Muscle of arm (tissue), 12 donors: ENCODE measurements around the gene SHMT1. TPM values are rescaled to one million over a fixed set of nuclear protein-coding genes. Genes with fewer than 3 reads are reported as not detected.
"Not testable (repeated sequence)": the region's sequence is repeated elsewhere in the genome, so short reads cannot be mapped to it uniquely, and the experiment has no call there.

Experiments
- DNase-seq: peaks from one replicate; pipeline ENCODE4 v3.0.0-alpha.2; 2013
- polyA plus RNA-seq, 12 donors: library from polyadenylated mRNA; unstranded; fragments of 120-200 nt; gene quantifications; one replicate each; pipeline ENCODE4 v1.2.1, GENCODE V29; 2013; ENCODE audit not compliant: insufficient read length in 12 of 12

The SHMT1 gene
- polyA plus RNA-seq, 12 donors = 4.6 to 20.2 (median 9.6) TPM; not detected in 1

DNA sequence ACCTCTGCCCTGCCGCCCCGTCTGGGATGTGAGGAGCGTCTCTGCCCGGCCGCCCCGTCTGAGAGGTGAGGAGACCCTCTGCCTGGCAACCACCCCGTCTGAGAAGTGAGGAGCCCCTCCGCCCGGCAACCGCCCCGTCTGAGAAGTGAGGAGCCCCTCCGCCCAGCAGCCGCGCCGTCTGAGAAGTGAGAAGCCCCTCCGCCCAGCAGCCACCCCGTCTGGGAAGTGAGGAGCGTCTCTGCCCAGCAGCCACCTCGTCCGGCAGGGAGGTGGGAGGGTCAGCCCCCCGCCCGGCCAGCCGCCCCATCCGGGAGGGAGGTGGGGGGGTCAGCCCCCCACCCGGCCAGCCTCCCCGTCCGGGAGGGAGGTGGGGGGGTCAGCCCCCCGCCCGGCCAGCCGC, 65.3 kb downstream of the SHMT1 start:
- DNase-seq = not testable (repeated sequence)

DNA sequence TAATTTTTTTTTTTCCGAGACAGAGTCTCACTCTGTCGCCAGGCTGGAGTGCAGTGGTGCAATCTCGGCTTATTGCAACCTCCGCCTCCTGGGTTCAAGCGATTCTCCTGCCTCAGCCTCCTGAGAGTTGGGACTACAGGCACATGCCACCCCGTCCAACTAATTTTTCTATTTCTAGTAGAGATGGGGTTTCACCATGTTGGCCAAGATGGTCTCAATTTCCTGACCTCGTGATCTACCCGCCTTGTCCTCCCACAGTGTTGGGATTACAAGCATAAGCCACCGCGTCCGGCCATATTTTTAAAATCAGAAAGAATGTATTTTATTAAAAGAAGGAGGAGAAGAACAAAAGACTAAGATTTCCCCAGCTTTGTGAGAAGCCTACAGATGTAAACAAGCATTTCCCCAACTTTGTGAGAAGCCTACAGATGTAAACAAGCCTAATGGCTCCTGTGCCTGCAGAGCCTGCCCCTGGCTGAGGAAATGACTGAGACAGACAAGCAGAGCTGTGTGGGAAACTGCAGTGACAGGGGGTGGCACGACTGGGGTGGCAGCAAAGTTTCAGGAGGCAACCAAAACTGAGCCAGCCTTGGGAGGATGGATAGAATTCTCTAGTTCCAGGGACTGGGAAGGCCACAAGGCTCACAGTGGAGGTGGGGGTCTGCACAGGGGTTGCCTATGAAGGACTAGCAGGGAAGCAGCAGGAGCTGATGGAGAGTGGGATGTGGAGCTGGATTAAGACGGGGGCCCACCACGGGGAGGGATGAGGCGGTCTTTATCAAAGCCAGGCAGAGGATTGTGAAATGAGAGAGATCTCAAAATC, 71.4 kb downstream of the SHMT1 start:
- DNase-seq = no peak

DNA sequence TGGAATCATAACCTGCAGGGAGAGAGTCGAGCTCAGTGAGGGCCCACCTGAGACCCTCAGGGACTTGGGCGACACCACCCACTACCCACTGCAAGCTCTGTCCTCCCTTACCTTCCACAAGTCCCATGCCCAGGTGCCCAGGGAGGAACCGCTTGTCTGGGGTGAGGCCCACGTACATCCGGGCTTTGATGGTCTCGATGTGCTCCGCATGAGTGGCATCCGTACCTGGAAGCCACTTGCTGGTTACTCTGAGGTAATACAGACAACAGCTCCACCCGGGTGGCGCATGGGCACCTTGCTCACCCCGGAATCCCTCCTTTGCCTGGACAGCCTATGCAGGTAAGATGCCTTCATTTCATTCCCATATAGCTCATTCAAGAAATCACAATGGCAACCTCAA, 78.1 kb downstream of the SHMT1 start:
- no peak for DNase-seq

DNA sequence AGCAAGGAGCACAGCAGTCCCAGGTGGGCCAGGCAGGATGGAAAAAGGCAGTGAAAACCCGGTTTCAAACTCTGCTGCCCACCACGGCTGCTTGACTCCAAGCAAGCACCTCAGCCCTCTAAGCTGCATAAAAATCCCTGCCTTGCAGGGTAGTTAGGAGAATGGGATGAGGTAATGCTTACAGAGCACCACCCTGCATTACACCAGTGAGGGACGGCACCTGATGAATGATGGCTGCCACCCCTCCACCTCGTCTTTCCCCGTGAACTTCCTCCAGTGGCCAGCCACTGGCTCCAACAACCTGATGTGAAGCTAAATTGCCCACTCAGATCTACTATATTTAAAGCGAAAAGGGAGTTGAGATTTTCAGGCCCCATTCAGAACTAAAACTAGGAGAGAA, 81.6 kb downstream of the SHMT1 start:
- DNase-seq = no peak

DNA sequence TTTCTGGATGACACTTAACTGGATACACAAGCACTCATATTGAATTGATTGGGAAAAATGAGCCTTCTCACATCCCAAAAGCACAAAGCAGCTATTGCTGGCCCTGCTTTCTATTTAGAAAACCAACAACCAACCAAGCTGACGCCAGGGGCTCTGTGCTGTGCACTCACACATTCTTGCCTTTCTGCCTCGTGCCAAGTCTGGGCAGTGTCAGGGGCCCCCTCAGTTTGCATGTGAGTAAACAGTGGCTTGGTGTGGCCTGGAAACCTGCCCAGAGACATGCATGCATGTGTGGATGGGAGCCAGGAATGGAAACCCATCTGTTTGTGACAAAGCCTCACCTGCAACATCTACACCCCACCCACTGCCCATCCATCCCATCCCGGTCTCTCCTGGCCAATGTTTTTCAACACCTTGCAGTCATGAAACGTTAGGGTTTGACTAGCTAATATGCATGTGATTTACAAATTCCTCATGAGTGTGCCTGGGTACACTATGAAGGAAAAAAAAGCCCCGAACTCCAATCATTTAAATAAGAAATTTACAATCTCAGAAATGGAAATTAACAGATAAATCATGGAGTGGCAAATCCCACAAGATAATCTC, 82.5 kb downstream of the SHMT1 start:
- DNase-seq = no peak

DNA sequence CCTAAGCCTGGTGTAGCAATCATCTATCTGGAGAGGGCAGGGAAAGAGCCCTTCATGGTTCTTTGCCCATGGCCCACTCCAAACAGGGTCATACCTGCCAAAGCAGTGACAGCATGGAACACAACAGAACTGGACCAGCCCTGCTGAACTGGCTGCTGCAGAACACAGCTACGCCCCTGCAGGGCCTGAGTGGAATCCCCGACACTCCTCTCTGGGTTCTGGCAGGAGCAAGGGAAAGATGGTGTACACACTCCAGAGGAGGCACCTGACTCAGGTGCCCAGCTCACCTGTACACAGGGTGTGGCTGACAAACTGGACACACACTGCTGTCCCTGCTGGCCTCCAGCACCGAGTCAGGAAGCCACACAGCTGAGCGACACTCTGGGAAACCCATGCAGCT, 83.1 kb downstream of the SHMT1 start:
- no peak for DNase-seq

DNA sequence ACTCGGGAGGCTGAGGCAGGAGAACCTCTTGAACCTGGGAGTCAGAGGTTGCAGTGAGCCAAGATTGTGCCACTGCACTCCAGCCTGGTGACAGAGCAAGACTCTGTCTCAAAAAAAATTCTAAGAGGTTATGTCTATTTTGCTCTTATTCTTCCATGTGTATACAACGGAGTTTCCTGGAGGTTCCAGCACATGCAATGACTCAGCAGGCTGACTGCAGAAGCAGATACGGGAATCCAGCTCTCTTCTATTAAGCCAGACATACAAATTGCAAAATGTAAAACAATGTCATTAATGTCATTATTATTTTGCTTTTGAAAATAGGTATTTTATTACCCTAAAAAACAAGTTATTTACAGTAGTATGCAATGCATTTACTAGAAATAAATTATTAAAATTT, 84.5 kb downstream of the SHMT1 start:
- DNase-seq = no peak

Other genes starting within 250 kb of the SHMT1 start
- gene ALKBH5, start 179.7 kb downstream of the SHMT1 start, polyA plus RNA-seq = 10 to 100 TPM in 11 of 12 donors, not detected in 1; 50.4 to 83.7 (median 67.2) TPM
- gene LLGL1, start 137.9 kb downstream of the SHMT1 start, polyA plus RNA-seq = 10 to 100 TPM in 11 of 12 donors, not detected in 1; 15.3 to 30.4 (median 23.6) TPM
- 100 to 1,000 TPM in 11 of 12 donors, not detected in 1; 135 to 186 (median 151) TPM for gene FLII, start 104.8 kb downstream of the SHMT1 start, polyA plus RNA-seq
- gene MIEF2, start 102.9 kb downstream of the SHMT1 start, polyA plus RNA-seq = 10 to 100 TPM in 8 of 12 donors, 1 to 10 TPM in 3, not detected in 1; 8.2 to 14.5 (median 10.7) TPM
- gene TOP3A, start 48.6 kb downstream of the SHMT1 start, polyA plus RNA-seq = 10 to 100 TPM in 11 of 12 donors, not detected in 1; 21.4 to 43.3 (median 28.1) TPM
- gene SMCR8, start 48.3 kb downstream of the SHMT1 start, polyA plus RNA-seq = 10 to 100 TPM in 2 of 12 donors, 1 to 10 TPM in 9, not detected in 1; 8.0 to 15.2 (median 8.9) TPM
- 1 to 10 TPM in 1 of 12 donors, under 1 TPM in 2, not detected in 9; 0.43 to 1.2 (median 0.45) TPM for gene EVPLL, start 14.2 kb upstream of the SHMT1 start, polyA plus RNA-seq
- 1 to 10 TPM in 1 of 12 donors, under 1 TPM in 2, not detected in 9; 0.30 to 2.9 (median 0.62) TPM for gene LGALS9C, start 113.2 kb upstream of the SHMT1 start, polyA plus RNA-seq